Stimulated activated naive CD8-positive, alpha-beta T cell treated with anti-CD3 and anti-CD28 coated beads, Interleukin-15, amount 100 ng/mL, for 72 hours (primary cell): ENCODE measurements around the gene CAPN9.
"Not testable (repeated sequence)": the region's sequence is repeated elsewhere in the genome, so short reads cannot be mapped to it uniquely, and the experiment has no call there.

Experiments used
- ATAC-seq: fragments of 150-1000 bp; cut with Tn5 transposase; 2 replicates; pipeline ENCODE4 v1.10.0; 2021; ENCODE audit warnings: mild to moderate bottlenecking, moderate library complexity
- DNase-seq, 2 donors: peaks; one replicate each; pipeline ENCODE4 v3.0.0; 2021 to 2022
- H3K27ac Mint-ChIP-seq, 2 donors: one replicate each; pipeline ENCODE4 v1.8.0; 2022; ENCODE audit warnings: mild to moderate bottlenecking in 2 of 2, mixed read lengths in 2 of 2, moderate library complexity in 2 of 2
- H3K27me3 Mint-ChIP-seq: one replicate; pipeline ENCODE4 v1.8.0; 2022; ENCODE audit warnings: mixed read lengths
- H3K4me1 Mint-ChIP-seq: one replicate; pipeline ENCODE4 v1.8.0; 2022; ENCODE audit warnings: mild to moderate bottlenecking, mixed read lengths
- H3K4me3 Mint-ChIP-seq, 2 donors: one replicate each; pipeline ENCODE4 v1.8.0; 2022; ENCODE audit warnings: mild to moderate bottlenecking in 2 of 2, mixed read lengths in 2 of 2, moderate library complexity in 1 of 2
- H3K9me3 Mint-ChIP-seq, 2 donors: one replicate each; pipeline ENCODE4 v1.8.0; 2022; ENCODE audit warnings: mixed read lengths in 2 of 2

Gene CAPN9

DNA sequence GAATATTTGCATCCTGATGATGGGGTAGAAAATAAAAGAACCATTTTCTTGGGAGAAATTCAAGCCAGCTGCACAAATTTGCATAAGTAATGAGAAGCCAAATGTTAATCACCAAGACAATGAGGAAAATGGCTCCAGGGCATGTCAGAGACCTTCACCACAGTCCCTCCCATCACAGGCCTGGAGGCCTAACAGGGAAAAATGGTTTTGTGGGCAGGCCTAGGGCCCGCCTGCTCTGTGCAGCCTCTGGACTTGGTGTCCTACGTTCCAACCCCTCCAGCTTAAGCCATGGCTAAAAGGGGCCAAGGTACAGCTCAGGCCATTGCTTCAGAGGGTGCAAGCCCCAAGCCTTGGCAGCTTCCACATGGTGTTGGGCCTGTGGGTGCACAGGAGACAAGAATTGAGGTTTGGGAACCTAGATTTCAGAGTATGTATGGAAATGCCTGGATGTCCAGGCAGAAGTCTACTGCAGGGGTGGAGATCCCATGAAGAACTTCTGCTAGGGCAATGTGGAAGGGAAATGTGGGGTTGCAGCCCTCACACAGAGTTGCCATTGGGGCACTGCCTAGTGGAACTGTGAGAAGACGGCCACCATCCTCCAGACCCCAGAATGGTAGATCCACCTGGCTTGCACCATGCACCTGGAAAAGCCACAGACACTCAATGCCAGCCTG lies 25.2 kb upstream of the CAPN9 start:
- ATAC-seq, H3K9me3 Mint-ChIP-seq, H3K4me3 Mint-ChIP-seq: not testable (repeated sequence)

DNA sequence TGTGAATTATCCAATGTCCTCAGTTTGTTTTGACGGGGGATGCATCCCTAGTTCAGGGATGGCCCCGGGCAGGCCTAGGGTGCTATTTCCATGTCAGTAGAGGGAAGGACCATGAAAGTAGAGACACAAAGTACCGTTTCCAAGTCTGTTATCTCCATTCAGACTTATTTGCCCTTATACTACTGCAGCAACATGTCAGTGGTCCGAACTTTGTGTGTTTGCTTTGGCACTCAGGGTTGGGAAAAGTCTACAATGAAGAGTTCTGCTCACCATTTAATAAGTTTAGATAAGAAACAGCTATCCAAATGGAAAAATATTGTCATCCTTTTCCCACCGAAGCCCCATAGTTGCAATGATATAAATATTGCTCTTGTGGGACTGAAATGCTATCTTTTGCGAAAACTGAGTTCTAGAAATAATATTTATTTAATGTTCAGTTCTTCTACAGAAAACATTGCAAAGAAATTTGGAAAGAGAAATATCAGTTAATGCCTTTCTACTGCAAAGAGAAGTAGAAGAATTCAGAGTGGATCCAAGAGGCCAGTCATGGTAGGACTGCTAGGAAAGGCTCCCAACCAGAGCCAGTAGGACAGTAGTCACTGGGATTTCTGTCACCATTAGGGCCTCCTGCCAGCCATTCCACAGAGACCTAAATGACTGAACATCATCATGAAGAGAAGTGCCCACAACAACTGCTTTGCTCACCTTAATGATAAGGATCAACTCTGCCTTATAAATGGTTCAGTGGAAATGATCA lies 21.8 kb upstream of the CAPN9 start:
- Mint-ChIP-seq H3K27me3 (peaks cover 25% of the 10 kb centered on the region), H3K27ac (no peak overlapping the region), H3K4me1 (no peaks in the 10 kb centered on the region), H3K9me3 (peaks cover 0 to 5% of the 10 kb centered on the region in 2 donors), H3K4me3 (no peak overlapping the region)
- no peak for DNase-seq
- ATAC-seq = no peak

More for the DNA sequence above, 25.2 kb upstream of the CAPN9 start:
- not testable (repeated sequence) for H3K4me1 Mint-ChIP-seq, DNase-seq, H3K27ac Mint-ChIP-seq
- peaks cover 19% of the 10 kb centered on the region for H3K27me3 Mint-ChIP-seq

GRCh38 chr1:230728710-230729392 lies 18.3 kb upstream of the CAPN9 start:
- H3K27ac Mint-ChIP-seq = no peak overlapping the region
- H3K9me3 Mint-ChIP-seq = no peaks in the 10 kb centered on the region
- H3K4me1 Mint-ChIP-seq = no peaks in the 10 kb centered on the region
- DNase-seq (no peak), ATAC-seq (no peak)
- H3K4me3 Mint-ChIP-seq = no peak overlapping the region
- H3K27me3 Mint-ChIP-seq = peaks cover 25% of the 10 kb centered on the region

DNA sequence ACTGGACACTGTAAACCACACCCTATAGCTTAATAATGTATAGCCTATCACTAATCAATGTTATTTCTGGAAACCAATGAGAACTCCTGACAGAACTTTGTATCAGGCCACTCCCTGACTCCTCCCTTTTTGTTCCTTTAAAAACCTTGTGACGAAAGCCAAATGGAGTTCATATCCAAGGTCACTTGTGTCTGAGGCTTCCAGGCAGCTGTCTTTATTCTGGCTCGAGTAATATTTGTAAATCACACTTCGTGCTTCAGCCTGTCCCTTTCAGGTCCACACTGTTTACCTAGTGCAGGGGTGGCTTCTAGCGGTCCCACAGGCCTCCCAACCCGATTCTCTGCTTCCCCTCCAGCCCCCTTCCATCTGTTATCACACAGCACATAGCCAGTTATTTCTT lies 16.2 kb upstream of the CAPN9 start:
- H3K4me3 Mint-ChIP-seq = no peak overlapping the region

DNA sequence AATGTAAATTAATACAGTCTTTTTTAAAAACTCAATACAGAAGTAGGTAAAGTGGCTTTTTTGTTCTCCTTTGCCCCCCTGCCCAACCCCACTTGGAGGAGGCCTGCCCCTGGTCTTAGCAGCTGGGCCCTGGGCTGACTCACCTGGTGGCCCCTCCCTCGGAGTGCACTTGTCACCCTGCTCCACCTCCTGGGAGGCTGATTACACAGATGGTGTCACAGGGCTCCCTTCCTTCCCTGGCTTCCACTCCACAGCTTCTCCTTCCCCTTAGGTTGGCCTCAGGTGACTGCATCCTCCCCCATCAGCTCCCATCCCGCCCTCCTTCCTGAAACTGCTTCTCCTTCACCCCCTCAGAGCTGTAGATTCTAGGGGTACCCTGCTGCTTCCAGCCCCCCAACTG lies 11.7 kb upstream of the CAPN9 start:
- Mint-ChIP-seq H3K4me3 (no peak overlapping the region), H3K9me3 (no peaks in the 10 kb centered on the region), H3K27me3 (peaks cover 6% of the 10 kb centered on the region), H3K27ac (no peak overlapping the region), H3K4me1 (no peaks in the 10 kb centered on the region)
- ATAC-seq (no peak), DNase-seq (no peak)

More for the DNA sequence above, 16.2 kb upstream of the CAPN9 start:
- no peak for ATAC-seq
- DNase-seq = no peak
- H3K4me1 Mint-ChIP-seq = no peaks in the 10 kb centered on the region
- peaks cover 24% of the 10 kb centered on the region for H3K27me3 Mint-ChIP-seq
- H3K27ac Mint-ChIP-seq = no peak overlapping the region
- no peaks in the 10 kb centered on the region for H3K9me3 Mint-ChIP-seq

GRCh38 chr1:230737622-230738262 lies 9.4 kb upstream of the CAPN9 start:
- H3K9me3 Mint-ChIP-seq = no peaks in the 10 kb centered on the region
- no peaks in the 10 kb centered on the region for H3K4me1 Mint-ChIP-seq
- no peak overlapping the region for H3K27ac Mint-ChIP-seq

DNA sequence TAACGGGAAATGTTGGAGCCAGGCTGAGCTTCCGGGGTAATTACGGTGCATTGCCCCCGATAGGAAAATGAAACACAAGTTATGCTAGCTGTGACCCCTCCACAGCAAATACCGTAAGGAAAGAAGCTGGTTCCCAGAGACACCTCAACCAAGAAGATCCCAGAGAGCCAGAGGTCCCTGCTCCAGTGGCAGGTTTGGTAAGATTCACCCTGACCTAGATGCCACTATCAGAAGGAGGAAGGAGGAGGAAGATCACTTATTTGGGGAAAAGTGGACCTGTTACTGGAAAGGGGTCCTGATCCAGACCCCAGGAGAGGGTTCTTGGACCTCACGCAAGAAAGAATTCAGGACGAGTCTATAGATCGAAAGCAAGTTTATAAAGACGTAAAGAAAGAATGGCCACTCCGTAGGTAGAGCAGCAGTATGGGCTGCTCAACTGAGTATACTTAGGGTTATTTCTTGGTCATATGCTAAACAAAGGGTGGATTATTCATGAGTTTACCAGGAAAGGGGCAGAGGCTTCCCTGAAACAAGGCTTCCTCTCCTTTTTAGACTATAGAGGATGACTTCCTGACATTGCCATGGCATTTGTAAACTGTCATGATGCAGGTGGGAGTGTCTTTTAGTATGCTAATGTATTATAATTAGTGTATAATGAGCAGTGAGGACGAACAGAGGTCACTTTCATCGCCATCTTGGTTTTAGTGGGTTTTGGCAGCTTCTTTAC lies 7.5 kb upstream of the CAPN9 start:
- no peak overlapping the region for H3K27ac Mint-ChIP-seq
- DNase-seq (no peak), ATAC-seq (no peak)
- H3K27me3 Mint-ChIP-seq = peaks cover 15% of the 10 kb centered on the region
- no peak overlapping the region for H3K4me3 Mint-ChIP-seq
- no peaks in the 10 kb centered on the region for H3K4me1 Mint-ChIP-seq
- H3K9me3 Mint-ChIP-seq = no peaks in the 10 kb centered on the region

More at GRCh38 chr1:230737622-230738262, 9.4 kb upstream of the CAPN9 start:
- H3K27me3 Mint-ChIP-seq = peaks cover 15% of the 10 kb centered on the region
- no peak for ATAC-seq
- DNase-seq = no peak
- H3K4me3 Mint-ChIP-seq = no peak overlapping the region

DNA sequence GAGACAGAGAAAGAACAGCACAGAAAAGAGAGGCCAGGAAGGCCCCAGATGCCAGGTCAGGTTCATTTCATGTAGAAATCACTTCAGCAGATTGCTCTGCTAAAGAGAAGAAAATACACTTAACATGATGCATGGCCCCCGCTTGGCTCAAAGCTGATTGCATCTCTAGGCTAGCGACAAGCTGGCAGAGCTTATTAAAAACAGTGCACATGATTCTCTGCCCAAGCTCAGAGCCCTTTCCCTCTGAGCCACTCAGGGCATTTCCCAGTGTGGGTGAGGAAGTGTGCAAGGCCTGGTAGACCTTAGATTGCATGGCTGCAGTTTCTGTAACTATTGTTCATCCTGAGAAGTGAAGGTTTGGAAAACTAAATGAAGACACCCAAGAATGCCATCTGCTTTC lies 3.3 kb upstream of the CAPN9 start:
- H3K27ac Mint-ChIP-seq = peak overlapping the region in 1 of 2 donors; percentile 89
- no peak overlapping the region for H3K4me3 Mint-ChIP-seq
- H3K27me3 Mint-ChIP-seq = peaks cover 15% of the 10 kb centered on the region
- no peak for ATAC-seq
- no peak for DNase-seq
- H3K4me1 Mint-ChIP-seq = peaks cover 7% of the 10 kb centered on the region
- no peaks in the 10 kb centered on the region for H3K9me3 Mint-ChIP-seq

- no peak for ATAC-seq
These were observed 2.8 kb upstream of the CAPN9 start for GRCh38 chr1:230744382-230744781.

DNA sequence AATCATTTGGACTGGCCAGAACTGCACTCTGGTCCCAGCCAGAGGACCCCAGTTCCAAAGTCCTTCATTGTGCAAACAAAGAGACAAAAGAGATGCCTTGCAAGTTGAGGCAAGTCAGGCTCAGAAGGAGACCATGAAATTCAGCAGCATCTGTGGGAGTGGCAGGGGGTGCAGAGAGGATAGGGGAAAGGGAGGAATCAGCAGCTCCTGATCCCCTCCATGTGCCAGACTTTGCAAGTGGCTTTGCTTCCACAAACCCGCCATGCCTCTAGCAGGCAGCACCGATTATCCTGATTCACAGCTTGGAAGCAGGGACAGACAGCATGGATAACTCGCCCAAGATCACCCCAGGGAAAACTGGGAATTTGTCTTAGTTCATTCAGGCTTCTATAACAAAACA lies 2.1 kb upstream of the CAPN9 start:
- no peak for ATAC-seq

More at GRCh38 chr1:230744382-230744781, 2.8 kb upstream of the CAPN9 start:
- no peak for DNase-seq
- peaks cover 12% of the 10 kb centered on the region for H3K27me3 Mint-ChIP-seq
- H3K9me3 Mint-ChIP-seq = no peaks in the 10 kb centered on the region
- no peak overlapping the region for H3K27ac Mint-ChIP-seq
- no peak overlapping the region for H3K4me3 Mint-ChIP-seq
- H3K4me1 Mint-ChIP-seq = peaks cover 7% of the 10 kb centered on the region

DNA sequence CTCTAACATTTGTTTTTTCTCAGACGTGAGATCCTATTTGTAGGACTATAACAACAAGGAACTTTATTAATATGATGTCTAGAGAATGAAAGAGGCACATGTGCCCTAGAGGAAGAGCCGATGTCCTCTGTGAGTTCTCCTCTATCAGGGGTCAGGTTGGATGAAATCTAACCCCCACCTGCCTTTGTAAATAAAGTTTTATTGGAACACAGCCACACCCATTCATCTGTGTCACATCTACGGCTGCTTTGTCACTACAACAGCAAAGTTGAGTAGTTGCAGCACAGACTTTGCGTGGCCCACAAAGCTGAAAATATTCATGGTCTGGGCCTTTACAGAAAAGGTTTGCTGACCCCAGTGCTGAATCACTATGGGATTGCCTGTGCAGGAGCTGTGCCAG lies 571 bp upstream of the CAPN9 start:
- DNase-seq (no peak), ATAC-seq (no peak)
- H3K27me3 Mint-ChIP-seq = peaks cover 1% of the 10 kb centered on the region
- no peaks in the 10 kb centered on the region for H3K9me3 Mint-ChIP-seq
- H3K4me3 Mint-ChIP-seq = no peak overlapping the region
- H3K27ac Mint-ChIP-seq = no peak overlapping the region
- H3K4me1 Mint-ChIP-seq = peaks cover 7% of the 10 kb centered on the region

More for the DNA sequence above, 2.1 kb upstream of the CAPN9 start:
- peaks cover 8% of the 10 kb centered on the region for H3K27me3 Mint-ChIP-seq
- DNase-seq = no peak
- peaks cover 7% of the 10 kb centered on the region for H3K4me1 Mint-ChIP-seq
- H3K27ac Mint-ChIP-seq = no peak overlapping the region
- no peaks in the 10 kb centered on the region for H3K9me3 Mint-ChIP-seq
- no peak overlapping the region for H3K4me3 Mint-ChIP-seq

DNA sequence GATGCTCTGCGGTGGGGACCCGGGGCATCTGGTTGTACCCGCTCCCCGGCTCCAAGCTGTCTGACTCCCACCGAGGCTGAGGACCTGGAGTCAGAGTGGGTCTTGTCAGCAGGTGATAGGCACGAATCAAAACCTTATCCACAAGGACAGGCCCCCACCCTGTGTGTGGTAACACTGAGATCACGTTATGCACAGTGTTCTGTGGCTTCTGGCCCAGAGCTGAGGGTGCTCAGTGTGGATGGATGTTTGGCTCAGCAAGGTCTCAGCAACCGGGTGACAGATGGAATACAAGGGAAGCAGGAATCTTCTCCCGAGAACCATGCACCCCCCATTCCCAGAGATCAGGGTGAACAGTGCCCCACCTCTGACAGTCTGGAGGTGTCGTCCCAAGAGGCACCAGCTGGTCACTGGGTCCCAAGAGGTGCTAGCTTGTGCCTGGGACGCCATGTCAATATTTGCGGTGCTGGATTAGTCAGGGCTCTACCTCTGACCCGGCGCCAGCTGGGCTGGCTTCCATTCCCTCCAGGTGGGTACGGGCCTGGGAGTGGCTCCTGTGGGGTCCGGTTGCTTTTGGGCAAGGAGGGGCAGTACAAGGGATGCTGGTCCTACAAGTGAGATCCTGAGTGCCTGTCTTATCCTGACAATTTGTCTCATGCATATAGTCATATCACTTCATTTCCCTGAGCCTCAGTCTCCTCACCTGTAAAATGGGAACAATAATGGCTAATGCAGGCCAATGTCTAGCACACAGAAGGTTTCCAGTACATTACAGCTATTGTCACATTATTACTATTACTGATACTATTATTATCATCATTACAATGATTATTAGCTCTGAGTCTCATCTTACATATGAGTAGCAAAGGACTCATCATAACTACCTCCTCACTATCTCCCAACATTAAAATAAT lies 957 bp downstream of the CAPN9 start:
- DNase-seq (no peak), ATAC-seq (no peak)
- H3K4me3 Mint-ChIP-seq = peak overlapping the region in 1 of 2 donors; percentile 67
- peak overlapping the region in 1 of 2 donors; percentile 93 for H3K27ac Mint-ChIP-seq
- no peaks in the 10 kb centered on the region for H3K27me3 Mint-ChIP-seq
- no peaks in the 10 kb centered on the region for H3K9me3 Mint-ChIP-seq
- H3K4me1 Mint-ChIP-seq = peaks cover 7% of the 10 kb centered on the region

- Mint-ChIP-seq H3K27me3 (no peaks in the 10 kb centered on the region), H3K27ac (no peak overlapping the region), H3K4me1 (peaks cover 14% of the 10 kb centered on the region), H3K4me3 (no peak overlapping the region), H3K9me3 (no peaks in the 10 kb centered on the region)
- ATAC-seq = no peak
- no peak for DNase-seq
These were observed 2.0 kb downstream of the CAPN9 start for GRCh38 chr1:230749150-230749549.

DNA sequence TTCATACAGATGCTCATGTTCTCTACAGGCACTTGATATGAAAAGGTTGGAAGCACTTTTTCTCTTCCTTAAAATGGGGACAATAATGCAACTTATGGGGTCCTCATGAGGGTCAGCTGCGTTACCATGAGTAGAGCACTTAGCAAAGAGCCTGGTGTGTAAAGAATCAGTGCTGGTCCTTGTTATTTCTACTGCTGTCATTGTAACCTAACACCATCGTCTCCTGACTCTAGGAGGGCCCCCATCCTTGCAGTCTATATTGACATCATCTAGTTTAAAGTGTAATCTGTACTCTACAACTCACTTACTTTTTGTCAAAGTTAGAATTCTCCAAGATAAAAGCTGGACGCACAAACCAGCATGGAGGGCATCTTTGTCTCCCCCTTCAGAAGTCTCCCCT lies 2.4 kb downstream of the CAPN9 start:
- no peak overlapping the region for H3K4me3 Mint-ChIP-seq
- no peaks in the 10 kb centered on the region for H3K9me3 Mint-ChIP-seq
- no peak for DNase-seq
- H3K4me1 Mint-ChIP-seq = peaks cover 14% of the 10 kb centered on the region
- no peaks in the 10 kb centered on the region for H3K27me3 Mint-ChIP-seq
- ATAC-seq = no peak
- H3K27ac Mint-ChIP-seq = no peak overlapping the region
